Activated T-helper 2 cell treated with anti-CD3 and anti-CD28 coated beads, Interferon-gamma antibody, Interleukin-2, Interleukin-4, amounts not matched to agents 10 μg/mL and 5 μg/mL and 100 μg/mL, durations not matched to agents 14 hours and 24 hours and 36 hours (primary cell): ENCODE data around the gene SLF2. TPM values are rescaled to one million over a fixed set of nuclear protein-coding genes. Genes with fewer than 3 reads are reported as not detected.

ENCODE experiments used
- DNase-seq: peaks from one replicate; pipeline ENCODE4 v3.0.0; 2021; ENCODE audit warnings: low spot score
- H3K27ac Mint-ChIP-seq: one replicate; pipeline ENCODE4 v1.8.0; 2021; ENCODE audit warnings: mixed read lengths
- H3K27me3 Mint-ChIP-seq: one replicate; pipeline ENCODE4 v1.8.0; 2021; ENCODE audit warnings: low read depth, mixed read lengths
- H3K36me3 Mint-ChIP-seq: one replicate; pipeline ENCODE4 v1.8.0; 2021; ENCODE audit warnings: low read depth, mixed read lengths
- H3K4me1 Mint-ChIP-seq: one replicate; pipeline ENCODE4 v1.8.0; 2021; ENCODE audit warnings: low read depth, mixed read lengths
- H3K4me3 Mint-ChIP-seq: one replicate; pipeline ENCODE4 v1.8.0; 2021; ENCODE audit warnings: low read depth, mild to moderate bottlenecking, moderate library complexity, mixed read lengths
- H3K9me3 Mint-ChIP-seq: one replicate; pipeline ENCODE4 v1.8.0; 2021; ENCODE audit warnings: mixed read lengths
- intact Hi-C: fragments of 100-400 bp; cut with micrococcal nuclease; formaldehyde crosslinking; loops from one replicate; pipeline ENCODE4 v1.15.1; 2023
- total RNA-seq: library from RNA; stranded (reverse); gene quantifications from 2 replicates; pipeline ENCODE4 v1.2.3, GENCODE V29; 2022

Gene SLF2
- total RNA-seq, 1 donor from 2014 or later: 34.0 TPM

DNA sequence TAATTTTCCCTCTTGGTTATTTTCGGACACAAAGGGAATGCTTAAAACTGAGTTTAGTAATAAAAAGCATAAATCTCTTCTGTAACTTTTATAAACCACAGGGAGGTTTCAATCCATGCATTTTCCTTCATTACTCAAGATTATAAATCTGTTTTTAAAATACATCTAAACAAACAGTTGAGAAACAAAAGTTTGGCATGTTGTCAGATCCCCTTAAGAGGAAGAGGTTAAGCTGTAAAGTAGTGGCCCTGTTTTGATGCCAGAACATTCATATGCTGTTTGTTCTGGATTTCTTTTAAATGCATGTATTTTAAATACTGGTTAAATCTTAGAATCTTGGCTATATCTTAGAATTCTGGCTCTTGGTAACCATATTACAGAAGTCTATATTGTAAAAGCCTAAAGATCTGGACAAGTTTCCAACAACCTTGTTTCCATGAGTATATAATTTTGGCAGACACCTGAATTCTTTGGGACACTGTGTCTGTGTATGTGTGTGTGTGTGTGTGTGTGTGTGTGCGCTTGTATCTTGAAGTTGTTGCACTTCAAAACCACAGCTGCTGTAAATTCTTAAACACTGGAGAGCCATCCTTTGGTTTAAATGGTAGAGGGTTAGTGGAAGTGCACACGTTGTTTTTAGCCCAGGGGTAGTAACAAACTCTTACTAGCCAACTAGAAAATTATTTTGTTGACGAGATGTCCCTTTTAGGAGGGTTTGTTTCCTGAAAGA is 49.8 kb downstream of the SLF2 start:
- Mint-ChIP-seq H3K9me3 (no peaks in the 10 kb centered on the region), H3K36me3 (peaks cover 36% of the 10 kb centered on the region)

GRCh38 chr10:100963826-100964225 is 51.1 kb downstream of the SLF2 start:
- intact Hi-C loops: no loop called here
- H3K36me3 Mint-ChIP-seq: peaks cover 30% of the 10 kb centered on the region
- no peaks in the 10 kb centered on the region for H3K27me3 Mint-ChIP-seq
- H3K27ac Mint-ChIP-seq: no peak overlapping the region
- DNase-seq: no peak
- no peaks in the 10 kb centered on the region for H3K4me1 Mint-ChIP-seq
- no peaks in the 10 kb centered on the region for H3K9me3 Mint-ChIP-seq
- H3K4me3 Mint-ChIP-seq: no peak overlapping the region

More for the DNA sequence above, 49.8 kb downstream of the SLF2 start:
- no peak for DNase-seq
- Mint-ChIP-seq H3K4me3 (no peak overlapping the region), H3K27ac (no peak overlapping the region), H3K27me3 (no peaks in the 10 kb centered on the region), H3K4me1 (no peaks in the 10 kb centered on the region)
- intact Hi-C loops: no loop called here

GRCh38 chr10:100965820-100966219 is 53.1 kb downstream of the SLF2 start:
- no peaks in the 10 kb centered on the region for H3K27me3 Mint-ChIP-seq
- H3K4me1 Mint-ChIP-seq: peaks cover 2% of the 10 kb centered on the region
- intact Hi-C loops: loop anchor here (5.0 kb wide), 1 partner anchor 46 kb away; no protein-coding TSS in a partner anchor
- no peaks in the 10 kb centered on the region for H3K9me3 Mint-ChIP-seq
- H3K27ac Mint-ChIP-seq: no peak overlapping the region
- peaks cover 15% of the 10 kb centered on the region for H3K36me3 Mint-ChIP-seq
- no peak for DNase-seq
- H3K4me3 Mint-ChIP-seq: no peak overlapping the region

DNA sequence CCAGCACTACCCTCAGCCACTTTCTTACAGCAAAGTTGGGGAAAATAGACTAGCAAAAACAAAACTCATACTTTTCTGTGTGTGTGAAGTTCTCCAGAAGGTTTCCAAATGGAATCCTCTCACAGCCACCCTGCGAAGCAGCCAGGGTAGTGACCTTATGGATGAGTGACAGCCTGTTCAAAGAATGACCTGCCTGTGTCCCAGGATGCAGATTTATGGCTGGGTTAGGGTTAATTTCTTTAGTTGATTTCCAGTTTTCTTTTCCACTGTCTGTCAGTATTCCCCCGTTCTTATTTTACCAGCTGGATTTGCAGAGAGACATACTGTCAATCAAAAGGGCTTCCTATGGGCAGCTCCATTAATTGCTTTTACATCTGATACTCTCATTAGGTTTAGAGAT is 54.1 kb downstream of the SLF2 start:
- DNase-seq: no peak
- H3K36me3 Mint-ChIP-seq: peaks cover 12% of the 10 kb centered on the region
- H3K9me3 Mint-ChIP-seq: no peaks in the 10 kb centered on the region
- H3K27ac Mint-ChIP-seq: no peak overlapping the region
- H3K4me3 Mint-ChIP-seq: no peak overlapping the region
- intact Hi-C loops: loop anchor here (5.0 kb wide), 1 partner anchor 45 kb away; no protein-coding TSS in a partner anchor
- peaks cover 2% of the 10 kb centered on the region for H3K4me1 Mint-ChIP-seq
- no peaks in the 10 kb centered on the region for H3K27me3 Mint-ChIP-seq

- peaks cover 2% of the 10 kb centered on the region for H3K4me1 Mint-ChIP-seq
- H3K27ac Mint-ChIP-seq: no peak overlapping the region
- no peak overlapping the region for H3K4me3 Mint-ChIP-seq
- no peaks in the 10 kb centered on the region for H3K9me3 Mint-ChIP-seq
- DNase-seq: no peak
- H3K27me3 Mint-ChIP-seq: no peaks in the 10 kb centered on the region
- intact Hi-C loops: loop anchor here (5.0 kb wide), 1 partner anchor 45 kb away; no protein-coding TSS in a partner anchor
- peaks cover 11% of the 10 kb centered on the region for H3K36me3 Mint-ChIP-seq
Measured at GRCh38 chr10:100967332-100967731, 54.6 kb downstream of the SLF2 start.

GRCh38 chr10:100968062-100968736 is 55.4 kb downstream of the SLF2 start:
- Mint-ChIP-seq H3K27me3 (no peaks in the 10 kb centered on the region), H3K27ac (no peak overlapping the region), H3K36me3 (peaks cover 2% of the 10 kb centered on the region), H3K9me3 (no peaks in the 10 kb centered on the region), H3K4me1 (peaks cover 2% of the 10 kb centered on the region), H3K4me3 (peak overlapping the region; percentile 60)
- intact Hi-C loops: loop anchor here (5.0 kb wide), 1 partner anchor 44 kb away; no protein-coding TSS in a partner anchor
- DNase-seq: no peak

DNA sequence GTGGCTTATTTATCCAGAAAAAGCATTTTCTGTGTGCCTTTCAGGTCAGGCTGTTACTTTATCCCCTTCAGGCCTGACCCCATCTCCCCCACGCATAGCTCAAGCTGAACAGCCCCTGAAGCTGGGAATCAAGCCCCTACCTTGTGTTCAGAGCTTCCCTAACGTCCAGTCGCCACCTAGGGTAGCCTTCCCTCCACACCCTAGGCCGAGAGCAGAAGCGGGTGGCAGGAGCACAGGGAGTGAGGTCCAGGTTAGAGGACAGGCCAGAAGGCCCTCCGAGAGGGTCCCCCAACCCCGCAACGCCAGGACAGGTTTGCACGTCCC is 56.1 kb downstream of the SLF2 start:
- Mint-ChIP-seq H3K27ac (no peak overlapping the region), H3K9me3 (no peaks in the 10 kb centered on the region), H3K4me3 (peak overlapping the region; percentile 70), H3K36me3 (peaks cover 2% of the 10 kb centered on the region), H3K27me3 (no peaks in the 10 kb centered on the region), H3K4me1 (peaks cover 2% of the 10 kb centered on the region)
- DNase-seq: no peak
- intact Hi-C loops: loop anchor here (5.0 kb wide), 1 partner anchor 43 kb away; no protein-coding TSS in a partner anchor

DNA sequence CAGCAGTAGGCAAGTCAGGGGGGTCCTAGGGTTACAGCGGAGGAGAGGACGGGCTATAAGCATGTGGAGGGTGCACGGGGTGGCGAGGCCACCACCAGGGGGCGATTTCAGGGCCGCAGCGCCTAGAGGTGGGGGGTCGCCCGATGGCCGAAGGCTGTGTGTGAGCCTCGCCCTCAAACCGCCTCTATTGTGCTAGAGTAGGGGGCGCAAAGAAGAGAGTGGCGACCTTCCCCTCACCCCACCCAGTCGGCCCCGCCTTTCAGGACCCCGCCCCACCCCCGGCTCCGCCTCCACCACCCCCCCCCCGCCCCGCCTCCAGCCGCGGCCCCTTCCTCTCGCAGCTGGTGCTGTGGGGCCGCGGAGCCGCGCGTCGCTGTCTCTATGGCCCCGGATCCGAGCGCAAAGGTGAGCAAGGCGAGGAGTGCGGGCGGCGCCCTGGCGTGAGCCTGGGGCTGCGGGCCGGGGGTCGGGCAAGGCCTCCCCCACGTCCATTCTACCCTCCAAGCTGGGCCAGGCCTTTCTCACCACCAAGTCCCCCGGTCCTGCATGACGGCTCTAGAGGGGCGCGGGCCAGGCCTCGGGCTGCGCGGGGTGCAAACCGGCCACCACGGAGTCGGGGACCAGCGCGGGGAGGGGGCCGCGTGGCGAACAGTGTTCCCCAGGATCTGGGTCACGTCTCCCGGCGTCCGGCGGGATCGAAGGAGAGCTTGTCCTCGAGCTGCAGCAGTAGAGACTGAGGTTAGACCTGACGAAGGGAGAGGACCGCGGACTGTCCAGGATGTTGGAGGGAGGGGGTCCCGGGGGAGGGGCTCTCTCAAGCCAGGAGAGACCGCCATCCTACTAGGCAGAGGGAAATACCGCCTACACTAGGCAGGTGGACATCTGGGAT is 56.7 kb downstream of the SLF2 start, which contains the start of gene SEMA4G:
Gene SEMA4G, plus strand, starts transcription at position 318 of the 889 bp plus-strand sequence. CDS start 3,409 bp downstream, outside the sequence.
- no peaks in the 10 kb centered on the region for H3K9me3 Mint-ChIP-seq
- H3K27ac Mint-ChIP-seq: no peak within 1 kb of the TSS
- no peak for DNase-seq
- no peaks in the 10 kb centered on the region for H3K27me3 Mint-ChIP-seq
- peak within 1 kb of the TSS; percentile 70 for H3K4me3 Mint-ChIP-seq
- H3K36me3 Mint-ChIP-seq: peaks cover 2% of the 10 kb centered on the region
- intact Hi-C loops: loop anchor here (5.0 kb wide), 1 partner anchor 43 kb away; no protein-coding TSS in a partner anchor
- H3K4me1 Mint-ChIP-seq: peaks cover 2% of the 10 kb centered on the region

- intact Hi-C loops: no loop called here
- Mint-ChIP-seq H3K4me1 (peaks cover 2% of the 10 kb centered on the region), H3K27ac (no peak overlapping the region), H3K9me3 (no peaks in the 10 kb centered on the region), H3K36me3 (peaks cover 2% of the 10 kb centered on the region), H3K27me3 (no peaks in the 10 kb centered on the region), H3K4me3 (peak overlapping the region; percentile 36)
- no peak for DNase-seq
Measured at GRCh38 chr10:100970076-100970913, 57.5 kb downstream of the SLF2 start.

DNA sequence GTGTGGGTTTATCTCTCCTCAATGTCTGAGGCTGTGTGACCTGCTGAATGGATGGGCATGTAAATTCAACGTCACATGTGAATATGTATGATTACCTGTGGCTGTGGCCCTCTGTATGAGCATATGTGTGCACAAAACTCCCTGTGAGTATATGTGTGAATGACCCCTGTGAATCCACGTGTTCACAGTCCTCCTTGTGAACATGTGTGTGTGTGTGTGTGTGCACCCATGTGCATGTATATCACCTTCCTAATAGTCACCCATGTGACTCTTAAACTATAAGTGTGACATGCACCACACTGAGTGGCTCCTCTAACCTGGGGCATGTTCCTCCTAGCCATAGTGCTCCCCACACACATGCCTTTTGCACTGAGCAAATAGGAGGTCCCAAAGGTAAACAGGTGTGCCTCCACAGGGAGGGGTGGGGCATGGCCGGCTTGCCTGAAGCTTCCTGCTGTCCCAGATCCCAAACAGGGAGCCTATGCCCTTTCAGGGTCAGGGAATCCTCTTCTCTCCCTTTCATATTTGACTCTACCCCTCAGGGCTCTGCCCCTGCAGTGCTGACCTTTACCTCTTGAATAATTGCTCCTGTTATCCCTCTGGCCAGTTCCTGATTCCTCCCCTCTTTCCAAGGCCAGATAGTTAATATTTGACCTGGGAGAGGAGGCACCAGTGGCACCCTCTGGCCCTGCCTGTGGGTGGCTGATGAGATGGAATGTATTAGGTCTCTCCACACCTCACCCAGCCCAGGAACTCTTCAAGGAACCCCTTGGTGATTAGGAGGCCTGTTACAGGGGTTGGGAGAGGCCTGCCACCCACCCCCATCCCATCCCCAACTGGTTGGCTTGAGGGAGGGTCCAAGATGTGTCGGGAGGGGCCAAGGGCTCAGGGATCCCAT is 58.4 kb downstream of the SLF2 start:
- DNase-seq: no peak
- H3K9me3 Mint-ChIP-seq: no peaks in the 10 kb centered on the region
- intact Hi-C loops: no loop called here

More for the DNA sequence above, 58.4 kb downstream of the SLF2 start:
- Mint-ChIP-seq H3K36me3 (no peaks in the 10 kb centered on the region), H3K4me3 (peak overlapping the region; percentile 49), H3K27ac (no peak overlapping the region), H3K27me3 (no peaks in the 10 kb centered on the region), H3K4me1 (peaks cover 2% of the 10 kb centered on the region)
